Body of pancreas (tissue), 4 donors: ENCODE results near the gene ANKRD44.

Experiments used
- POLR2A ChIP-seq, 3 donors: fragments of 450-650 bp; IDR thresholded peaks; one replicate each; pipeline ENCODE4 v1.6.1; 2016; ENCODE audit warnings: antibody characterized with exemption in 3 of 3, mild to moderate bottlenecking in 2 of 3
- TF ChIP-seq, protein P1 (sequence below), 7 experiments: fragments of 450-650 bp in 4 of 7; fragments of 200-600 bp in 3 of 7; sonication (generic) in 3 of 7; IDR thresholded peaks; one replicate each; pipeline ENCODE4 v1.5.1; 2016 to 2019; ENCODE audit warnings: antibody characterized with exemption in 7 of 7

DNA sequence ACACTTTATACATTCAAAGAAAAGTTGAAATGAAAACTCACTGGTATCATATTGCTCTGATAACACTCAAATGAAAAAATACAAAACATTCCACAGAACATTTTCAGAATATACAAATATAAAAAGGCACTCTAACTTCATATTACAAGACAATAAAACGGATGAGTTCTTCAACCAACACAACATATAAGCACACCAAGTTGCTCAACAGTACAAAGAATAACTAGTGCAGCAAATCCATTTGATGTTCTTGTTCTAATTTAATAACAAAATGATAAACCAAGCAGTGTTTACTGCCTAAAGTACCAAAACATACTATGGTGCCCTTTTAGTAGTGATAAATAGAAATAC, 323.3 kb downstream of the ANKRD44 start:
- TF ChIP-seq, protein P1, sequence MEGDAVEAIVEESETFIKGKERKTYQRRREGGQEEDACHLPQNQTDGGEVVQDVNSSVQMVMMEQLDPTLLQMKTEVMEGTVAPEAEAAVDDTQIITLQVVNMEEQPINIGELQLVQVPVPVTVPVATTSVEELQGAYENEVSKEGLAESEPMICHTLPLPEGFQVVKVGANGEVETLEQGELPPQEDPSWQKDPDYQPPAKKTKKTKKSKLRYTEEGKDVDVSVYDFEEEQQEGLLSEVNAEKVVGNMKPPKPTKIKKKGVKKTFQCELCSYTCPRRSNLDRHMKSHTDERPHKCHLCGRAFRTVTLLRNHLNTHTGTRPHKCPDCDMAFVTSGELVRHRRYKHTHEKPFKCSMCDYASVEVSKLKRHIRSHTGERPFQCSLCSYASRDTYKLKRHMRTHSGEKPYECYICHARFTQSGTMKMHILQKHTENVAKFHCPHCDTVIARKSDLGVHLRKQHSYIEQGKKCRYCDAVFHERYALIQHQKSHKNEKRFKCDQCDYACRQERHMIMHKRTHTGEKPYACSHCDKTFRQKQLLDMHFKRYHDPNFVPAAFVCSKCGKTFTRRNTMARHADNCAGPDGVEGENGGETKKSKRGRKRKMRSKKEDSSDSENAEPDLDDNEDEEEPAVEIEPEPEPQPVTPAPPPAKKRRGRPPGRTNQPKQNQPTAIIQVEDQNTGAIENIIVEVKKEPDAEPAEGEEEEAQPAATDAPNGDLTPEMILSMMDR (IDR thresholded peaks at IDR 0.05), result no peak
- TF ChIP-seq POLR2A (IDR thresholded peaks at IDR 0.05), result no peak
